Measurements from ENCODE around the gene CHD5.
"Not testable (repeated sequence)": the region's sequence is repeated elsewhere in the genome, so short reads cannot be mapped to it uniquely, and the experiment has no call there.

The CHD5 gene

DNA sequence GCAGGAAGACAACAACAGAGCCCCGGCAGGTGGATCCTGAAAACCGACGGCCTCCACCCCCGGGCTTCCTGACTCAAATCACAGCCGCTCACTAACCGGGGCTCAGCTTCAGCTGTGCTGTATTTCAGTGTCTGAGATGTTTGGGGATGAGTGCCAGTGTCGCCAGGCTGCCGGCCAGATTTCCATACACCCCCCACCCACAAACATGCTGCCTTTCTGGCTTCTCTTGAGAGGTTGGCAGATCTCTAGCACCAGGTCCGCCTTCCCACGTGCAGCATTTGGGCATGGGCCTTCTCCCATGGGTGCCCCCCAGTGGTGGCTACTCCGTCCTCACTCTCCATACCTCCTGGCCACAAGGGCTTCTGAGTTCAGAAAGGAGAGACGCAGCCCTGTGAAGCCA is 99.7 kb downstream of the CHD5 start:
- DNase-seq: no peak

DNA sequence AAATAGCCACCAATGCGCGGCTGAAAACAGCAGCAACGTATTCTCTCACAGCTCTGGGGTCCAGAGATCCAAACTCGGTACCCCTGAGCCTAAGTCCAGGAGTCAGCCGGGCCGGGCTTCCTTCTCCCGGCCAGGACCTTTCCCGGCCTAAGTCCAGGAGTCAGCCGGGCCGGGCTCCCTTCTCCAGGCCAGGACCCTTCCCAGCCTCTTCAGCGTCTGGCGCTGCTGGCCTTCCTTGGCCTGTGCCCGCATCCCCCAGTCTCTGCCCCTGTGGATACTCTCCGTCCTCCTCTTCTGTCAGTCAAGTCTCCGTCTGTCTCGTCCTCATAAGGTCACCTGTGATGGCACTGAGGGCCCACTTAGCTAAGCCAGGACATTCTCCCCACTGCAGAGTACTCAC is 102.2 kb downstream of the CHD5 start:
- DNase-seq: no peak

DNA sequence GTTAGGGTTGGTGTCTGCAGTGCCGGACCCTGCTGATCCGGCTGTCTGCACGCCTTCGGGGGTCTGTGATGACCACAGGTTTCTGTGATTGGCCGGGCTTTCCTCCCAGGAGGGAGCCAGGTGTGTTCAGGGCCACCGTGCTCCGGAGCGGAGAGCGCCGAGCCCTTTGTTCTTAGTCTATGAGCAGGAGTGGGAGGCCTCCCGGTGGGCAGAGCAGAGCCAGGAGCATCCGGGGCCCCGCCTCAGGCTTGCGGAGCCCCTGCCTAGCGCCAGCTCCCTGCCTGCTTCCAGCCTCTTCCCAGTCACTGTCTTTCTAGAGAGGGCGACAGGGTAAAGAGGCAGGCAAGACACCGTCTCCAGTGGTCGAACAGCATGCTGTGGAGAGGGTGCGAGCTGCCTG is 102.6 kb downstream of the CHD5 start:
- no peak for DNase-seq

DNA sequence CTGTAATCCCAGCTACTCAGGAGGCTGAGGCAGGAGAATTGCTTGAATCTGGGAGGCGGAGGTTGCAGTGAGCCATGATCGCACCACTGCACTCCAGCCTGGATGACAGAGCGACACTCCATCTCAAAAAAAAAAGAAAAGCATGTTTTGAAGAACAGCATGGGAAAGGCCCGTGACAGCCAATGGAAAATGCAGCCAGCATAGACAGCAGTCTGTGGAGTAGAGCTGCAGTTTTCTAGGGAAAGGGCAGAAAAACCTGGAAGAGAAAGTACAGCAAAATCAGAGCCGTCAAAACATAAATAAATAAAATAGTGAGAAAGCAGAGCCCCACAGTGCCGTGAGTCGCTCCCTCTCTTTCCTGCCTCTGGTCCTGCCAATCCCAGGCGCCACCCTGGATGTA is 103.1 kb downstream of the CHD5 start:
- DNase-seq: not testable (repeated sequence)

DNA sequence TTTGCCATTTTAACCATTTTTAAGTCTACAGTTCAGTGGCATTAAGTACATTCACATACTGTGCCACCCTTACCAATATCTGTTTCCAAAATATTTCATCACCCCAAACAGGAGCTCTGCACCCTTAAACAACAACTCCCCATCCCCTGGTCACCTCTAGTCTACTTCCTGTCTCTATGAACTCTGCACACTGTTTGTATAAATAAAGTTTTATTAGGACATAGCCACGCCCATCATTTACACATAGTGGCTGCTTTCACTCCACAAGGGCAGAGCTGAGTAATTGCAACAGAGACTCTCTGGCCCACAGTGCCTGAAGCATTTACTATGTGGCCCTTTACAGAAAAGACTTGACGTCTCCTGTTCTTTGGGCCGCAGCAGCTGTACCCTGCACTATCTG is 104.4 kb downstream of the CHD5 start:
- no peak for DNase-seq

DNA sequence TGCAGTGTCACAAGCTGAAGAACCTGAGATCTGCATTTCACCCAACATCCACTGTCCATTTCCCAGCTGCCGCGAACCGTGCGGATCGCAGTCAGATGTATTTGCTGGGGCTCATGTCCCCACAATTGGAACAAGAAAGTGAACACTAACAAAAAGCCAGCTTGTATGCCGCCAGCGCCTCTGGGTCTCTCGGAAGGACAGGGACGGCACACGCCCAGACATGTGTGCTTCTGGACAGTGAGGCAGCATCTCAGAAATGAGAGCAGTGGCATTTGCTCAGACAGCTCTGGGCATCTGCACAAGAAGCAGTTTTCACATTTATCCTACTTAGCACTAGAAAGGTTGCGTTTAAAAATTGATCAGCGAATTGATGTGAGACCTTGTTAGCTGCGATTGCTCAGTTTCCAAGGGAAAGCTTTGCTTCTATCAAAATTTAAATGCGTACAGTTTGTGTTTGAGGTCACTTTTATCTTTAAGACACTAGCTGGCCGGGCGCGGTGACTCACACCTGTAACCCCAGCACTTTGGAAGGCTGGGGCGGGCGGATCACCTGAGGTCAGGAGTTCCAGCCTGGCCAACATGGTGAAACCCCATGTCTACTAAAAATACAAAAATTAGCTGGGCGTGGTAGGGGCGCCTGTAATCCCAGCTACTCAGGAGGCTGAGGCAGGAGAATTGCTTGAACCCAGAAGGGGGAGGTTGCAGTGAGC is 105.8 kb downstream of the CHD5 start:
- no peak for DNase-seq

DNA sequence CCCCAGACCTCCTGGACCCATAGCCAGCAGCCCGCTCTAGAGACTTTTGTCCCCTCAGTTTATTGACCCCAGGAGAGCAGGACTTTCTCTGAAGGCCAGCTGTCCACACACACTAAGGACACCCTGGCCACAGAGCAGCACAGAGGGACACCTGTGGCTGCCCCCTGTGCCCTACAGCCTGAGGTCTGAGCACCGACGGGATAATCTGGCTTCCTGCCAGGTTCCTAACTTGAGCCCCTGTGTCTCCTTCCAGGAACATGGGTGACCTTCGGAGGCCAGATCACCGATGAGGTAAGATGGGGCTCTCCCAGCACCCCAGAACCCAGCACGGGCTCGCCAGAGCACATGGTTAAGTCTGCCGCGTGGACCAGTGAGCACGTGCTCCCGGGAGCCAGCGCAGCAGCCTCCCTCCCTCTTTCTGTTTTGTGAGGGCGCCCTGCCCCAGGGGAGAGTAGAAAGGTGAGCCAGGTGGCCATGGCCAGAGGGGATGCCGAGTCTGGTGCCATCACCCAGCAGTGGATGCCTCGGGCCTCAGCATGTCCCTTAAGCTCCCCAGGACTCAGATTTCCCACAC is 106.6 kb downstream of the CHD5 start:
- DNase-seq: no peak

DNA sequence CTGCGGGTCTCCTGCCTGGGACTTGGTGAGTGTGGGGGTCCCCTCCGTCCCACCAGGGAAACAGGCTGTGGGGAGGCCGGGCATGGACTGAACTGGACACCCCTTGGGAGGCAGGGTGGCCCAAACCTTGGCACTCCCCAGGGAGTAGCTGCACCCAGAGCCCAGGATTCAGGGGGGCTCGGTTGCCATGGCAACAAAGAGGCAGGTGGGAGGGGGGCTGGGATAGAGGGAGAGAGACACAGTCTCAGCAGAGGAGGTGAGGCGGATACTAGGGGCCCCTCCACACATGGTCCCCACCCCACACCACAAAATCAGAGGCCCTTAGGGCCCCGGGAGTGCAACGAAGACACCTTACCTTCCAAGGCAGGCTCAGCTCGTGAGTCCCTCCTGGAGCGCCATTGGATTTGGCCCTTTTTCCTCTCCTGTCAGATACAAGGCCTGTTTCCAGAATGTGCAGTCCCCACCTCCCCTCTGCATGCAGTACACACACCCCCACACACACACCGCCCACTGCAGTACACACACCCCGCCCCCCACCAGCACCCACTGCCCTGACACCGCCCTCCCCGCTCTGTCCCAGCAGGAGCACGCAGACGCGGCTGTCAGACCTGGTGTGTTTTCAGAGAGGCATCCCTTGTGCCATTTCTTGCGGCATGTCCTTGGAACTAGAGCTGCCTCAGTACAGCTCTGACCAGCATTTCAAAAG is 107.2 kb downstream of the CHD5 start:
- no peak for DNase-seq

DNA sequence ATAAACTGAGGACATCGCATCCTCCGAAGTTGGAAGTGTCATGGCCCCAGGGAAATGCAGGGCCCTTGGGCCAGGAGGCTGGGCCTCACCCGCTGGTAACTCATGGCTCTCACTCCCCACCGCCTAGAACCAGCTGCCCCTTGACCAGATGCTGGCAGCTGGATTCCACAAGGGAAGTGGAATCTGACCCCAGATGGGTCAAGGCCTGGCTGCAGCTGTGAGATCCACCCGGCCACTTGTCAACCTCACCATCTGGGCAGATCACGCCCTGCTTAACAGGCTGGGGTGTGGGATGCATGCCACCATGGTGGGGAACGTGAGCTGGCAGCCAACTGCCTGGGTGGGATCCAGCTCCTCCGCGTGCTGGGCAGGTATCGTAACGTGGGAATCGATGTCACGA is 108.9 kb downstream of the CHD5 start:
- no peak for DNase-seq

DNA sequence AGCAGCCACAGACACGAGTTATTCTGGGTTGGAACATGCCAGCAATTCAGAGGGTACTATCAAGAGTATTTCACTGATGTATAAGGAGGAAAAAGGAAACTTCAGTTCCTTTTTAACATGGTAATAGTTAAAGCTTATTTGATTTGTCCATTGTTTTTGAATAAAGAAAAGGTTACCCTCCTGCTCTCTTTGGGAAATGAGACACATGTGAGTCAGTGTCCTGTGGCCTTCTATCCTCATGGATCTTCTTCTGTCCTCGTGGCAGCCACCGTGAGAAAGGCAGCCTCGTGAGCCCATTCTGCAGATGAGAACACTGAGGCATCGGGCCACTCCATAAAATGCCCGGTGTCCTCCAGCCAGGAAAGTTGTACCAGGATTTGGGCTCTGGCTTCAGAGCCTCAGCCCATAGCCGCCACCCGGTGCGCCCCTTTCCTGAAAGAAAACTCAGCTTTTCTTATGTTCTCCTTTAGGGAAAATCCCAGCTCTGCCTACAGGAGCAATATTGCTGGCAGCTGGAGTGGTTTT is 109.6 kb downstream of the CHD5 start:
- no peak for DNase-seq

DNA sequence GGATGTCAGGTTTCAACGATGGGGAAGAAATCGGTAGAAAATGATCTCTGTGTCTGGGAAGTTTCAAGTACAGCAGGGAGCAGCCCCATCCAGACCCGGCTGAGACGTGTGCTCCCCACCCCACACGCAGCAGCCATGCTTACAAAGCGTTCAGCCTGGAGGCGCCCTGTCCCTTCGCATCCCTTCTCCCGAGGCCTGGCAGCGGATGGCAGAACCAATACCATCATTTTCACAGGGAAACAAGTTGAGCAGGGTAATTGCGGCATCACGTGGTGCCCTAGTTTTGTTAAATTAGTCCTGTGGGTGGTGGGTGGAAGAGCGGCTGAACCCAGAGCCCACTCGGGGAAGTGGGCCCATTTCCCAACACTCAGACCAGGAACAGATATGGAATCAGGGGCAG is 110.5 kb downstream of the CHD5 start:
- no peak for DNase-seq

DNA sequence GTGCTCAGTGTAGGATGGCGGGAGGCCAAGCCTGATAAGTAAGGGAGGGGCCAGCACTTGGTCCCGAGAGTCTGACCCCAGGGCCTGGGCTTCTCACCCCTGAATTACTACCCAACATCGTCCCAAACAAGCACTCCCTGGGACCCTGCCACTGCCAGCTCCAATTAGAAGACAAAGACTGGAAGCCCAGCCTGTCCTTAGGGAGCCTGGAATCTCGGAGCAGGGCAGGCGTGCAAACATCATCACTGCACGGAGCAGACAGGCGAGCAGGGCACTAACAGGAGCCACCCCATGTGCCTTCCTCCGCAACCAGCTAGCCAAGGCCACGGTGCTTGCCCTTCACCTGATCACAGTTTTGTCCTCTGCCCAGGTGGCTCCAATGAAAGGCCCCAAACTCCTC is 111.2 kb downstream of the CHD5 start:
- DNase-seq: no peak

DNA sequence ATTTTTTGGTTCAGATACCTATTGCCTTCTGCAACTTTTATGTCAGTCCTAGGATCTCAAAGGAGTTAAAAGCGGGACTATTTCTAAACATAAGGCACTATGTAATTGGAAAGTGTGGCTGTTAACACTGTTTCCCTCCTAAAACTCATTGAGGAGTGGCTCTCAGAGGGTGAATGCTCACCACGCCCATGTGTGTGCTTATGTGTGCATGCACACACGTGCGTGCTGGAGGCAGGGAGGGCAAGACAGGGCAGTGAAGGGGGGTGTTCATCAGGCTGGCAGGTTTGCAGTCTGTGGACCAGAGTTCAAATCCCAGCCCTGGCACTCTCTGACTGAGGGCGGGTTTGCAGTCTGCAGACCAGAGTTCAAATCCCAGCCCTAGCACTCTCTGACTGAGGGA is 112.0 kb downstream of the CHD5 start:
- no peak for DNase-seq

DNA sequence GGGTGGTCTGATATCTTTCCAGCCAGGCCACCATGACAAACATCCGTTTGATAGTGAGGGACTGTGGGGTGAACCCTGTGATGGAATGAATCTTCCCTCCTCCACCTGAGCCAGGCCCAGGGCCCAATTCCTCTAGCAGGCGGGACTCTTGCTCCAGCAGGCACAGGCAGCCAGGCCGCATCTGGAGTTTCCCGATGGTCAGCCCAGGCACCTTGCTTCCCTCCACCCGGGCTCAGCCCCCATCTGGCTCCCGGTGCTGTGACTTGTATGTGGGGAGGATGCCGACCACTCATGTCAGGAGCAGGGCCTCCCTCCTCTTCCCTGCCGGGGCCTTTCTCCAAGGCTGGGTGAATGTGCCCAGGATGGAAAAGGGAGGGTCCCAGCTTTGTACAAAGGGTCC is 113.4 kb downstream of the CHD5 start:
- no peak for DNase-seq

DNA sequence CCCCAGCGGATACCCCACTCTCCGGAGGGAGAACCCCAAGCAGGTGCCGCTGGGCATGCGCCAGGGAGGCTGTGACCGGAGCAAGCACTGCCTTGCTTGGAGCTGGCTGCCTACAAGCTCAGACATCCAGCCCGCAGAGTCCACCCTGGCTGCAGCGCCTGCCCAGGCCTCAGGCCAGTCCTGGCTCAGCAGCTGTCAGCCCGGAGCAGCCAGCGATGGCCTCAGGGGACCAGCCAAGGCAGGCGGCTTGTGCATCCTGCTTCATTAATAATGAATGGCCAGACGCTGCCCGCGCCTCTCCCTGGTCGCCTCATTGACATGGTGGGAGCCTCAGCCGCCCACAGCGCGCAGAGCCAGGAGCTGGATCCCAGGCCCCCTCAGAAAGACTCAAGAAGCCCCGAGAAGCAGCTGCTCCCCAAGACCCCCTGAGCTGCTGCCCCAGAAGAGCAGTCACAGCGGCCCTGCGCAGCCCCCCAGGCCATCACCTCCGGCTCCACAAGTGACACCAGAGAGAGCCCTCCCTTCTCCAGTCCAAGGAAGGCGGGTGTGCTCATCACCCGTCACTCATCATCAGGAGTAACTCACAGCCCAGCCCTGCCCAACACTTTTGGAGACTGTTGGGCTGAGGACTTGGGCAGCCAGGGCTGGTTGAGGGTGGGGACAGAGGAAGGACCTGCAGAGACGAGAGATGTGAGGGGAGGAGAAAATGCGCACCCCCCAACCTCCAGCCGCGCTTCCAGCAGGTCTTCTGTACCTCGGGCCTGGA is 114.8 kb downstream of the CHD5 start:
- no peak for DNase-seq

DNA sequence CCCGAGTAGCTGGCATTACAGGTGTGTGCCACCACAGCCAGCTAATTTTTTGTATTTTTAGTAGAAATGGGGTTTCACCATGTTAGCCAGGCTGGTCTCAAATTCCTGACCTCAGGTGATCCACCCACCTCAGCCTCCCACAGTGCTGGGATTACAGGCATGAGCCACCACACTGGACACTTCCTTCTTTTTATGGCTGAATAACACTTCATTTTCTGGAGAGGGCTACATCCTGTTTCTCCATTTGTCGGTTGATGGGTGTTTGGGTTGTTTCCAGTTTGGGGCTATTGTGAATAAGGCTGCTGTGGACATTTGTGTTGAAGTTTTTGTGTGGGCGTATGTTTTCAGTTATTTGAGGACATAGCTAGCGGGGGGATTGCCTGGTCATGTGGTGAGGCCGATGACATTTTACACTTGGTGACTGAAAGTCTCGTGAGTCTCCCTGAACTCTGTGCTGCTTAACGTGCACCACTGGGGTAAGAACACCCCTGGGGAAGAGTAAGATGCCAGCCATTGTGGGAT is 116.5 kb downstream of the CHD5 start:
- DNase-seq: not testable (repeated sequence)

DNA sequence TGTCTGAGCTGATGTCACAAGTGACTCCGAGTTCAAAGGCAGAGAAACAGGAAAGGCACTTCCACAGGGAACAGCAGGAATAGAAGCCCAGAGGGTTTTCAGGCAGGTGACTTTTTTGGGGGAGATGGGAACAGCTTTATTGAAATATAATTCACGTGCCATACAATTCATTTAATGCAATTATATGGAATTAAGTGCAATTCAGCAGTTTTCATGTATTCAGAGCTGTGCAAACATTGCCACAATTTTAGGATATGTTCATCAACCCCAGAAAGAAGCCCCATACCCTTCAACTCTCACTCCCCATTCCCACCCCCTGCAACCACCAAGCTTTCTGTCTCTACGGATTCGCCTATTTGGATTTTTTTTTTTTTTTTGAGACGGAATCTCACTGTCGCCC is 117.5 kb downstream of the CHD5 start:
- DNase-seq: no peak

DNA sequence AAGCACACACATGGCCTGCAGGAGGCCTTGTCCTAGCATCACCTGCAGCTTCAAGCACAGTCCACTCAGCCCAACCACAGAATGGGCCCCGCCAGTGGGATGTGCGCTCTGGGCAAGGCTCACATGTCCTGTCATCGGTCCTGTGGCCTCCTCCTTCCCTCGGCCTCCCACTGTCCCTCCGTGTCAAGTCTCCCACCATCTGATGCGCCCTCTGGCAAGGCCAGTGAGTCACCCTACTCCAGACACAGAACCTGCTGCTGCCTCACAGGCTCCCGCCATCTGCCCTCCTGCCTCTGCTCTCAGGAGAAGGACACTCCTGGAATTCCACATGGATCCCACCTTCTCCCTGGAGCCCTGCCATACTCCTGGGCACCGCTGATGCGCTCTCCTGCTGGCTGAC is 120.3 kb downstream of the CHD5 start:
- no peak for DNase-seq

DNA sequence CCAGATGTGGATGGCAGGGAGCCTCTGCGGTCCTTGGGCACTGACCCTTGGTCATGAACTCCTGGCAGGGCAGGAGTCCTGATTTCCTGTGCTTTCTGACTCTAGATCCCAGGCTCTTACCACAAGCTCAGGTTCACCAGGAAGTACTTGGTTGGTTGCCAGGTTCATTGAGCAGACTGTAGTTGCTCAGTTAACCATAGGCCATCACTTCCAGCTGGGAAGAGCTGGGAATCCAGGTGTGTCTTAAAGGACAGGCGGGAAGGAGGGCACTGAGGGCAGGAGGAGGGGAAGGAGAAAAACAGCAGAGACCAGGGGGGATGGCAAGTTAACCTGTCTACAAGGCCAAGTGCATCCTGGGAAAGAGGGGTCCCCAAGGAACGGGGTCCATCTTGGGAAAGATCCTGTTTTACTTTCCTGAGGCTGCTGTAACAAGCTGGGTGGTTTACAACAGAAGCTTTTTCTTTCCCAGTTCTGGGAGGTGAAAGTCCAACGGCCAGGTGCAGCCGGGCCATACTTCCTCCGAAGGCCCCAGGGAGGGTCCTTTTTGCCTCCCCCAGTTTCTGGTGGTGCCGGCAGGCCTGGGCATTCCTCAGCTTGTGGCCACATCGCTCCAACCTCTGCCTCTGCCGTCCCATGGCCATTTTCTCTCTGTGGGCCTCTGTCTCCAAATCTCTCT is 122.8 kb downstream of the CHD5 start:
- DNase-seq: no peak

DNA sequence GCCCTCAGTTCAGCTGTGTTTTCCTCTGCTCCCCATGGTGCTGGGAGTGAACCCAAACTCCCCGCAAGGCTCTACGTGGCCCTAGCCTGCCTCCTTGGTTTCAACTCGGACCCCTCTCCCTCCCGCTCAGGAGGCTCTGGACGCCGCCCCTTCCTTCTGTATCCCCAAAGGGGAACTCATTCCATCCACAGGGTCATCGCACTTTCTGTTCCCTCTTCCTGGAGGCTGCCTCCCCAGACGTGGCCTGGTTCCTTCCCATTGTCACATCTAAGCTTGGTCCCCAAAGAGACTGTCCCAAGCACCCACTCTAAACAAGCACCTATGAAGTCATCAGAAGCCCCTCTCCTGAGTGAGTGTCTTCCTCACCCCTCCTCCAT is 123.6 kb downstream of the CHD5 start:
- no peak for DNase-seq

DNA sequence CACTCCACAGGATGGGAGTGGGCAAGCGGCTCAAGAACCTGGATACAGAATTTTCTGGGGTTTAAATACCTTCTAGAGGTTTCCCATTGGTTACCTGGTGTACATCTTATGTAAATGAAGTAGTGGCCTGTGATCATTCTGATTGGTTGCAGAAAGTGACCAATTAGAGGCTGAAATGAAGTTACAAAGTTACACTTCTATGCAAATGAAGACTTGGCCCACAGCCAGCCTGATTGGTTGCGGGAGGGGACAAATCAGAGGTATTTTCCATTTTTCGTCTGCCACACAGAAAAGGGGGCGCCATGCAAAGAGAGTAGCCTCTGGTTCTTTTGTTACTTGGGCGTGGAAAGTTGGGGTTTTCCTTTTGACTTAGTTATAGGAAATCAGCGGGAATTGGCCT is 125.5 kb downstream of the CHD5 start:
- no peak for DNase-seq

DNA sequence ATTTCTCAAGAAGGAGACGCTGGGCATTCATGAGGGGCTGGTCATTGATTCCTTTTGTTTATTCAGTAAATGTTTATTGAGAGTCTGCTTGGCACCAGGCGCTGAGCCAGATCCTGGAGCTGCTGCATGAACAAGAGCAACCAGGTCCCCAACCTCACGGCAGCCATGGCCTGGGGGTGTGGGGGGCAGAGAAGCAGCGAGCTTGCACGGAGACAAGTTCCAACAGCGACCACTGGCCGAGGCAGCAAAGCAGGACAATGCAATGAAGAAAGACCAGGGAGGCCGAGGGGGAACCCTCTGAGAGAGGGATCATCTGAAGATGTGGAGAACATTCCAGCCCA is 126.9 kb downstream of the CHD5 start:
- DNase-seq: no peak

All from activated CD4-positive, alpha-beta T cell treated with anti-CD3 and anti-CD28 coated beads for 4 hours (primary cell).